K562 (cell line): ENCODE measurements around the gene TGFBR1. TPM values are rescaled to one million over a fixed set of nuclear protein-coding genes. Genes with fewer than 3 reads are reported as not detected.
A peak's percentile ranks its signal among the peaks of the same experiment; 100 is the strongest.

Experiments used
- ATF1 ChIP-seq, 2 experiments: fragments of 450-650 bp in 1 of 2; IDR thresholded peaks; 2 replicates each; pipeline ENCODE4 v1.6.1; 2016; ENCODE audit warnings: missing compliant biosample characterization in 1 of 2, missing genetic modification characterization in 1 of 2
- BACH1 ChIP-seq: fragments of 200-800 bp; sonication (Bioruptor generic); IDR thresholded peaks from 2 replicates; pipeline ENCODE4 v1.6.1; 2016; ENCODE audit warnings: missing genetic modification characterization, missing compliant biosample characterization
- BHLHE40 ChIP-seq: IDR thresholded peaks from 2 replicates; pipeline ENCODE4 v1.6.1; 2011; ENCODE audit warnings: low read length, improper control_type of control experiment
- C11orf30 ChIP-seq: fragments of 450-650 bp; IDR thresholded peaks from 2 replicates; pipeline ENCODE4 v1.6.1; 2016; ENCODE audit warnings: low read depth, mild to moderate bottlenecking
- DACH1 ChIP-seq: fragments of 450-650 bp; IDR thresholded peaks from 2 replicates; pipeline ENCODE4 v1.6.1; 2018; ENCODE audit not compliant: partially characterized antibody
- EGR1 ChIP-seq: fragments of 450-650 bp; conservative IDR thresholded peaks from 2 replicates; pipeline ENCODE4 v1.6.1; 2017; ENCODE audit warnings: mild to moderate bottlenecking
- HIVEP1 ChIP-seq: fragments of 250-450 bp; sonication (Bioruptor Pico); IDR thresholded peaks from 2 replicates; pipeline ENCODE4 v1.4.0; 2020; ENCODE audit warnings: mild to moderate bottlenecking
- KLF6 ChIP-seq: fragments of 250-450 bp; sonication (Bioruptor Pico); IDR thresholded peaks from 2 replicates; pipeline ENCODE4 v1.4.0; 2020; ENCODE audit warnings: mild to moderate bottlenecking, moderate library complexity, borderline replicate concordance
- MYNN ChIP-seq, 2 experiments: sonication (generic); formaldehyde crosslinking in 1 of 2; IDR thresholded peaks; 2 replicates each; pipeline versions ENCODE4 v1.5.0 to v1.6.1; 2016 to 2020; ENCODE audit warnings: antibody characterized with exemption in 1 of 2, missing genetic modification reagents in 1 of 2
- NFRKB ChIP-seq: fragments of 450-650 bp; IDR thresholded peaks from 2 replicates; pipeline ENCODE4 v1.6.1; 2016; ENCODE audit warnings: low read depth
- NR1H2 ChIP-seq: sonication (generic); formaldehyde crosslinking; IDR thresholded peaks from 2 replicates; pipeline ENCODE4 v1.4.0; 2020; ENCODE audit warnings: mild to moderate bottlenecking, missing genetic modification reagents
- SOX6 ChIP-seq: fragments of 450-650 bp; IDR thresholded peaks from 2 replicates; pipeline ENCODE4 v1.6.1; 2014; ENCODE audit warnings: mild to moderate bottlenecking
- SPI1 ChIP-seq: IDR thresholded peaks from 2 replicates; pipeline ENCODE4 v1.6.1; 2011; ENCODE audit warnings: low read depth, low read length, control low read depth, borderline replicate concordance
- TCF3 ChIP-seq: sonication (generic); formaldehyde crosslinking; IDR thresholded peaks from 2 replicates; pipeline ENCODE4 v1.4.0; 2020; ENCODE audit warnings: mild to moderate bottlenecking, missing genetic modification reagents
- ZKSCAN8 ChIP-seq: fragments of 200-800 bp; sonication (Bioruptor generic); IDR thresholded peaks from 2 replicates; pipeline ENCODE4 v1.6.1; 2016; ENCODE audit warnings: missing genetic modification characterization, missing compliant biosample characterization
- ZNF124 ChIP-seq: sonication (generic); formaldehyde crosslinking; IDR thresholded peaks from 2 replicates; pipeline ENCODE4 v1.8.1; 2022; ENCODE audit warnings: missing genetic modification reagents
- ZNF354B ChIP-seq: fragments of 250-450 bp; sonication (Bioruptor Pico); IDR thresholded peaks from 2 replicates; pipeline ENCODE4 v1.4.0; 2020
- ZNF444 ChIP-seq: fragments of 250-450 bp; sonication (Bioruptor Pico); IDR thresholded peaks from 2 replicates; pipeline ENCODE4 v1.4.0; 2020; ENCODE audit warnings: mild to moderate bottlenecking, moderate library complexity
- ZNF583 ChIP-seq: fragments of 250-450 bp; sonication (Bioruptor Pico); IDR thresholded peaks from 2 replicates; pipeline ENCODE4 v1.4.0; 2020
- ZNF584 ChIP-seq: fragments of 200-800 bp; sonication (Bioruptor generic); IDR thresholded peaks from 2 replicates; pipeline ENCODE4 v1.6.1; 2016; ENCODE audit warnings: low read depth, mild to moderate bottlenecking, missing genetic modification characterization, missing compliant biosample characterization
- polyA plus RNA-seq, 8 experiments: library from polyadenylated mRNA; depleted of rRNA in 4 of 8; stranded (reverse) in 5 of 8; unstranded in 3 of 8; fragments of >200 nt; fragmentation: Nextera tagmentation in 2 of 8; fragmentation: Illumina TruSeq in 1 of 8; extraction: Ambion mirVana in 2 of 8; extraction: Trizol in 1 of 8; gene quantifications; 2 replicates each; pipeline versions ENCODE4 v1.2.1 to v1.2.3, GENCODE V29; 2011 to 2014; ENCODE audit warnings: inconsistent platforms in 1 of 8, missing spikeins in 1 of 8
- total RNA-seq, 7 experiments: library from RNA; depleted of rRNA in 6 of 7; stranded (reverse); fragments of >200 nt in 6 of 7; fragmentation: Illumina TruSeq in 2 of 7; extraction: Trizol in 2 of 7; gene quantifications; 2 replicates each; pipeline versions ENCODE4 v1.2.1 to v1.2.3, GENCODE V29; 2011 to 2021; ENCODE audit warnings: low replicate concordance in 1 of 7
- TF ChIP-seq, protein P1 (sequence below): fragments of 200-800 bp; sonication (Bioruptor generic); IDR thresholded peaks from 2 replicates; pipeline ENCODE4 v1.6.1; 2017; ENCODE audit warnings: missing genetic modification characterization, missing compliant biosample characterization
- TF ChIP-seq, protein P2 (sequence below): fragments of 250-450 bp; sonication (Bioruptor Pico); IDR thresholded peaks from 2 replicates; pipeline ENCODE4 v1.4.0; 2020

The TGFBR1 gene
- total and polyA plus RNA-seq, 9 of the 15 experiments (the other 6 are each of a cell fraction or from before 2014, with no cell fraction given): 15.5 to 62.4 (median 42.7) TPM

DNA sequence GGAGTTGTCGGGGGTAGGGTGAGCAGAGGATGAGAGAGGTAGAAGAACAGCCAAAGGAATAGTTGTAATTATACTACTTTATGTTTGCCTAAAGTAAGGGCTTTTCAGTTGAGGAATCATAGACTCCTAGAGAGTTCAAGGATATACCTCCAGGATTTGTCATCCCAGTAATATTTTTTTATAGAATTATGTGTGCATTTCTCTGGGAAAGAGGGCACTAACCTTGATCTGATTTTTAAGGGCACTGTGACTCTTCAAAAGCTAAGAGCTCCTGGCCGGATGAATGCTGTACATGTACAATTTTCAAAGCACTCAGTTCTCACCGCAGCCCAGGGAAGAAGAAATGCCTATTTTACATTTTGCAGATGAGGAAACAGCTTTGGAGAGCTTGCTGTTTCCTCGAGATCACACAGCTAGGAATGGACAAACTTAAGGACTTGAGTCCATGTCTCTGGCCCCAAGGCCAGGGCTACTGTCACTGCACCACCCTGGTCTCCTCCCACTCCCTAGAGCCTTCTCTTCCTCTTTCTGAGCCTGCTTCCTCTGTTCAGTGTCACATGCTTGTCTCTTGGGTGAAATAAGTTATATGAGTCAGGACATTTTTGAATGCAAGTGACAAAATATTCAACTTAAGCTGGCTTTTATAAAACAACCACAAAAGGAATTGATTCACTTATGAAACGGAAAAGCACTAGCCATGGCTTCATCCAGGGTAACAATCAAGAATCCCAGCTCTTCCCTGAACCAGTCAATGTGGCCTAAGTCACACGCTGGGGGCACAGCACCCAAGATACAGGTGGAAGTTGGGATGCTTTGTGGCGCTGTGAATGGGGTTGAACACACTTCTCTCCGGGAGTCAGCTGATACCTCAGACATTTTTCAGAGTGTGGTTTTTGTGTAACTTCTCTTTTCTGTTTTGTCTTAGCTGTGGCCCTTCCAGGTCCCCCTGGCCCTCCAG, 45.7 kb upstream of the TGFBR1 start (continued):
- TF ChIP-seq NR1H2 (CRISPR knock-in tag): 0 out of 2 replicates have a peak, but pooled peaks have one; percentile 54
- peak; percentile 74; the same call in 1 of the 2 replicates for TF ChIP-seq ZNF583 (CRISPR knock-in tag)
- no peak for TF ChIP-seq ATF1 (CRISPR knock-in tag; IDR thresholded peaks at IDR 0.05)
- 0 out of 2 replicates have a peak, but pooled peaks have one; percentile 19 for TF ChIP-seq ATF1 (tag; IDR thresholded peaks at IDR 0.05)
- TF ChIP-seq C11orf30: peak; percentile 31; the same call in 1 of the 2 replicates
- no peak for TF ChIP-seq DACH1
- TF ChIP-seq KLF6 (CRISPR knock-in tag): peak; percentile 85
- 0 out of 2 replicates have a peak, but pooled peaks have one; percentile 53 for TF ChIP-seq NFRKB
- no peak for TF ChIP-seq ZNF354B (CRISPR knock-in tag)
- TF ChIP-seq ZNF584 (CRISPR knock-in tag): peak; percentile 88; the same call in 1 of the 2 replicates
- peak; percentile 98 for TF ChIP-seq SPI1
- TF ChIP-seq, protein P1, sequence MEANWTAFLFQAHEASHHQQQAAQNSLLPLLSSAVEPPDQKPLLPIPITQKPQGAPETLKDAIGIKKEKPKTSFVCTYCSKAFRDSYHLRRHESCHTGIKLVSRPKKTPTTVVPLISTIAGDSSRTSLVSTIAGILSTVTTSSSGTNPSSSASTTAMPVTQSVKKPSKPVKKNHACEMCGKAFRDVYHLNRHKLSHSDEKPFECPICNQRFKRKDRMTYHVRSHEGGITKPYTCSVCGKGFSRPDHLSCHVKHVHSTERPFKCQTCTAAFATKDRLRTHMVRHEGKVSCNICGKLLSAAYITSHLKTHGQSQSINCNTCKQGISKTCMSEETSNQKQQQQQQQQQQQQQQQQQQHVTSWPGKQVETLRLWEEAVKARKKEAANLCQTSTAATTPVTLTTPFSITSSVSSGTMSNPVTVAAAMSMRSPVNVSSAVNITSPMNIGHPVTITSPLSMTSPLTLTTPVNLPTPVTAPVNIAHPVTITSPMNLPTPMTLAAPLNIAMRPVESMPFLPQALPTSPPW (CRISPR knock-in tag): peak; percentile 28; the same call in 1 of the 2 replicates
- TF ChIP-seq BHLHE40: peak; percentile 43
- TF ChIP-seq MYNN (IDR thresholded peaks at IDR 0.05): no peak
- TF ChIP-seq MYNN (CRISPR knock-in tag; IDR thresholded peaks at IDR 0.05): no peak
- TF ChIP-seq HIVEP1: no peak
- 0 out of 2 replicates have a peak, but pooled peaks have one; percentile 16 for TF ChIP-seq EGR1
- TF ChIP-seq TCF3 (CRISPR knock-in tag): 0 out of 2 replicates have a peak, but pooled peaks have one; percentile 22
- peak; percentile 60 for TF ChIP-seq ZNF444 (CRISPR knock-in tag)
- peak; percentile 17; the same call in 1 of the 2 replicates for TF ChIP-seq SOX6
- peak; percentile 80 for TF ChIP-seq BACH1 (tag)
- TF ChIP-seq, protein P2, sequence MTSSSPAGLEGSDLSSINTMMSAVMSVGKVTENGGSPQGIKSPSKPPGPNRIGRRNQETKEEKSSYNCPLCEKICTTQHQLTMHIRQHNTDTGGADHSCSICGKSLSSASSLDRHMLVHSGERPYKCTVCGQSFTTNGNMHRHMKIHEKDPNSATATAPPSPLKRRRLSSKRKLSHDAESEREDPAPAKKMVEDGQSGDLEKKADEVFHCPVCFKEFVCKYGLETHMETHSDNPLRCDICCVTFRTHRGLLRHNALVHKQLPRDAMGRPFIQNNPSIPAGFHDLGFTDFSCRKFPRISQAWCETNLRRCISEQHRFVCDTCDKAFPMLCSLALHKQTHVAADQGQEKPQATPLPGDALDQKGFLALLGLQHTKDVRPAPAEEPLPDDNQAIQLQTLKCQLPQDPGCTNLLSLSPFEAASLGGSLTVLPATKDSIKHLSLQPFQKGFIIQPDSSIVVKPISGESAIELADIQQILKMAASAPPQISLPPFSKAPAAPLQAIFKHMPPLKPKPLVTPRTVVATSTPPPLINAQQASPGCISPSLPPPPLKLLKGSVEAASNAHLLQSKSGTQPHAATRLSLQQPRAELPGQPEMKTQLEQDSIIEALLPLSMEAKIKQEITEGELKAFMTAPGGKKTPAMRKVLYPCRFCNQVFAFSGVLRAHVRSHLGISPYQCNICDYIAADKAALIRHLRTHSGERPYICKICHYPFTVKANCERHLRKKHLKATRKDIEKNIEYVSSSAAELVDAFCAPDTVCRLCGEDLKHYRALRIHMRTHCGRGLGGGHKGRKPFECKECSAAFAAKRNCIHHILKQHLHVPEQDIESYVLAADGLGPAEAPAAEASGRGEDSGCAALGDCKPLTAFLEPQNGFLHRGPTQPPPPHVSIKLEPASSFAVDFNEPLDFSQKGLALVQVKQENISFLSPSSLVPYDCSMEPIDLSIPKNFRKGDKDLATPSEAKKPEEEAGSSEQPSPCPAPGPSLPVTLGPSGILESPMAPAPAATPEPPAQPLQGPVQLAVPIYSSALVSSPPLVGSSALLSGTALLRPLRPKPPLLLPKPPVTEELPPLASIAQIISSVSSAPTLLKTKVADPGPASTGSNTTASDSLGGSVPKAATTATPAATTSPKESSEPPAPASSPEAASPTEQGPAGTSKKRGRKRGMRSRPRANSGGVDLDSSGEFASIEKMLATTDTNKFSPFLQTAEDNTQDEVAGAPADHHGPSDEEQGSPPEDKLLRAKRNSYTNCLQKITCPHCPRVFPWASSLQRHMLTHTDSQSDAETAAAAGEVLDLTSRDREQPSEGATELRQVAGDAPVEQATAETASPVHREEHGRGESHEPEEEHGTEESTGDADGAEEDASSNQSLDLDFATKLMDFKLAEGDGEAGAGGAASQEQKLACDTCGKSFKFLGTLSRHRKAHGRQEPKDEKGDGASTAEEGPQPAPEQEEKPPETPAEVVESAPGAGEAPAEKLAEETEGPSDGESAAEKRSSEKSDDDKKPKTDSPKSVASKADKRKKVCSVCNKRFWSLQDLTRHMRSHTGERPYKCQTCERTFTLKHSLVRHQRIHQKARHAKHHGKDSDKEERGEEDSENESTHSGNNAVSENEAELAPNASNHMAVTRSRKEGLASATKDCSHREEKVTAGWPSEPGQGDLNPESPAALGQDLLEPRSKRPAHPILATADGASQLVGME (CRISPR knock-in tag): peak; percentile 35; the same call in 1 of the 2 replicates
- TF ChIP-seq ZKSCAN8: 0 out of 2 replicates have a peak, but pooled peaks have one; percentile 59
- no peak for TF ChIP-seq ZNF124 (CRISPR knock-in tag)
